WTC11 (cell line): Measurements from ENCODE around the gene VEZT.

Experiments
- CBFB ChIP-seq: sonication (generic); formaldehyde crosslinking; IDR thresholded peaks from 2 replicates; pipeline ENCODE4 v1.8.1; 2022; ENCODE audit warnings: mild to moderate bottlenecking, low read depth, missing genetic modification reagents
- JAZF1 ChIP-seq: fragments of 250-450 bp; sonication (Bioruptor Pico); IDR thresholded peaks from 2 replicates; pipeline ENCODE4 v1.9.0; 2021; ENCODE audit warnings: moderate library complexity, mild to moderate bottlenecking, inconsistent platforms
- NR1H2 ChIP-seq: sonication (generic); formaldehyde crosslinking; IDR thresholded peaks from 2 replicates; pipeline ENCODE4 v1.9.0; 2021; ENCODE audit warnings: mild to moderate bottlenecking, moderate library complexity, missing genetic modification reagents
- NR3C1 ChIP-seq: sonication (generic); formaldehyde crosslinking; conservative IDR thresholded peaks from 2 replicates; pipeline ENCODE4 v1.8.1; 2023; ENCODE audit warnings: low read depth, mild to moderate bottlenecking, missing genetic modification reagents
- ZNF263 ChIP-seq: sonication (generic); formaldehyde crosslinking; IDR thresholded peaks from 2 replicates; pipeline ENCODE4 v1.8.1; 2022; ENCODE audit warnings: low read depth, mild to moderate bottlenecking, moderate library complexity, missing genetic modification reagents
- TF ChIP-seq, protein P1 (sequence below): fragments of 200-600 bp; IDR thresholded peaks from 2 replicates; pipeline ENCODE4 v1.8.0; 2022; ENCODE audit warnings: antibody characterized with exemption
- TF ChIP-seq, protein P2 (sequence below): sonication (generic); formaldehyde crosslinking; IDR thresholded peaks from 2 replicates; pipeline ENCODE4 v1.8.0; 2022; ENCODE audit warnings: mild to moderate bottlenecking, missing genetic modification reagents
- TF ChIP-seq, protein P3 (sequence below): sonication (generic); formaldehyde crosslinking; IDR thresholded peaks from 2 replicates; pipeline ENCODE4 v1.8.1; 2023; ENCODE audit warnings: mild to moderate bottlenecking, missing genetic modification reagents
- TF ChIP-seq, protein P4 (sequence below): sonication (generic); formaldehyde crosslinking; IDR thresholded peaks from 2 replicates; pipeline ENCODE4 v1.8.1; 2022; ENCODE audit warnings: mild to moderate bottlenecking, moderate library complexity, missing genetic modification reagents
- TF ChIP-seq, protein P5 (sequence below): sonication (generic); formaldehyde crosslinking; IDR thresholded peaks from 2 replicates; pipeline ENCODE4 v1.8.0; 2022; ENCODE audit warnings: mild to moderate bottlenecking, missing genetic modification reagents
- TF ChIP-seq, protein P6 (sequence below): sonication (generic); formaldehyde crosslinking; IDR thresholded peaks from 2 replicates; pipeline ENCODE4 v1.8.1; 2023; ENCODE audit warnings: mild to moderate bottlenecking, missing genetic modification reagents

DNA sequence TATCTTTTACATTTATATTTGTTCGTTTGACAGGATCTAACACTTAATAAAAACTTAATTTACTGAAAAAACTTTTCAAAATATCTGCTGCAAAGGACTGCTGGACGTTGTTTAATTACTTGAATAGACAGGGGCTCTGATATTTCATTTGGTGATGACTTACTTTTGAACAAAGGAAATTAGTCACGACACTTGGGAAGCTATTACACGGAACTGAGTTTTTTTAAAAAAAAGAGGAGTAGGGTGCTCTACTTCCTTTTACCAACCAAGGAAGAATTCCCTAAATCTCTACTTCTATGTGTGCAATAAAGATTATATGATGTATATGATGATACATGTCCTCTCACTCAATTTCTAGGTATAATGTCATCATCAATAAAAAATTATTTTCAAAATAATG is 5.0 kb upstream of the VEZT start:
- TF ChIP-seq NR3C1 (no peak), NR1H2 (no peak), CBFB (CRISPR knock-in tag) (no peak), JAZF1 (CRISPR knock-in tag) (no peak), ZNF263 (CRISPR knock-in tag) (no peak)
- TF ChIP-seq, protein P1, sequence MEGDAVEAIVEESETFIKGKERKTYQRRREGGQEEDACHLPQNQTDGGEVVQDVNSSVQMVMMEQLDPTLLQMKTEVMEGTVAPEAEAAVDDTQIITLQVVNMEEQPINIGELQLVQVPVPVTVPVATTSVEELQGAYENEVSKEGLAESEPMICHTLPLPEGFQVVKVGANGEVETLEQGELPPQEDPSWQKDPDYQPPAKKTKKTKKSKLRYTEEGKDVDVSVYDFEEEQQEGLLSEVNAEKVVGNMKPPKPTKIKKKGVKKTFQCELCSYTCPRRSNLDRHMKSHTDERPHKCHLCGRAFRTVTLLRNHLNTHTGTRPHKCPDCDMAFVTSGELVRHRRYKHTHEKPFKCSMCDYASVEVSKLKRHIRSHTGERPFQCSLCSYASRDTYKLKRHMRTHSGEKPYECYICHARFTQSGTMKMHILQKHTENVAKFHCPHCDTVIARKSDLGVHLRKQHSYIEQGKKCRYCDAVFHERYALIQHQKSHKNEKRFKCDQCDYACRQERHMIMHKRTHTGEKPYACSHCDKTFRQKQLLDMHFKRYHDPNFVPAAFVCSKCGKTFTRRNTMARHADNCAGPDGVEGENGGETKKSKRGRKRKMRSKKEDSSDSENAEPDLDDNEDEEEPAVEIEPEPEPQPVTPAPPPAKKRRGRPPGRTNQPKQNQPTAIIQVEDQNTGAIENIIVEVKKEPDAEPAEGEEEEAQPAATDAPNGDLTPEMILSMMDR: no peak
- TF ChIP-seq, protein P2, sequence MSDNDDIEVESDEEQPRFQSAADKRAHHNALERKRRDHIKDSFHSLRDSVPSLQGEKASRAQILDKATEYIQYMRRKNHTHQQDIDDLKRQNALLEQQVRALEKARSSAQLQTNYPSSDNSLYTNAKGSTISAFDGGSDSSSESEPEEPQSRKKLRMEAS (CRISPR knock-in tag): no peak
- TF ChIP-seq, protein P3, sequence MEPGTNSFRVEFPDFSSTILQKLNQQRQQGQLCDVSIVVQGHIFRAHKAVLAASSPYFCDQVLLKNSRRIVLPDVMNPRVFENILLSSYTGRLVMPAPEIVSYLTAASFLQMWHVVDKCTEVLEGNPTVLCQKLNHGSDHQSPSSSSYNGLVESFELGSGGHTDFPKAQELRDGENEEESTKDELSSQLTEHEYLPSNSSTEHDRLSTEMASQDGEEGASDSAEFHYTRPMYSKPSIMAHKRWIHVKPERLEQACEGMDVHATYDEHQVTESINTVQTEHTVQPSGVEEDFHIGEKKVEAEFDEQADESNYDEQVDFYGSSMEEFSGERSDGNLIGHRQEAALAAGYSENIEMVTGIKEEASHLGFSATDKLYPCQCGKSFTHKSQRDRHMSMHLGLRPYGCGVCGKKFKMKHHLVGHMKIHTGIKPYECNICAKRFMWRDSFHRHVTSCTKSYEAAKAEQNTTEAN (CRISPR knock-in tag): no peak
- TF ChIP-seq, protein P4, sequence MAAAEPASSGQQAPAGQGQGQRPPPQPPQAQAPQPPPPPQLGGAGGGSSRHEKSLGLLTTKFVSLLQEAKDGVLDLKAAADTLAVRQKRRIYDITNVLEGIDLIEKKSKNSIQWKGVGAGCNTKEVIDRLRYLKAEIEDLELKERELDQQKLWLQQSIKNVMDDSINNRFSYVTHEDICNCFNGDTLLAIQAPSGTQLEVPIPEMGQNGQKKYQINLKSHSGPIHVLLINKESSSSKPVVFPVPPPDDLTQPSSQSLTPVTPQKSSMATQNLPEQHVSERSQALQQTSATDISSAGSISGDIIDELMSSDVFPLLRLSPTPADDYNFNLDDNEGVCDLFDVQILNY (CRISPR knock-in tag): no peak
- TF ChIP-seq, protein P5, sequence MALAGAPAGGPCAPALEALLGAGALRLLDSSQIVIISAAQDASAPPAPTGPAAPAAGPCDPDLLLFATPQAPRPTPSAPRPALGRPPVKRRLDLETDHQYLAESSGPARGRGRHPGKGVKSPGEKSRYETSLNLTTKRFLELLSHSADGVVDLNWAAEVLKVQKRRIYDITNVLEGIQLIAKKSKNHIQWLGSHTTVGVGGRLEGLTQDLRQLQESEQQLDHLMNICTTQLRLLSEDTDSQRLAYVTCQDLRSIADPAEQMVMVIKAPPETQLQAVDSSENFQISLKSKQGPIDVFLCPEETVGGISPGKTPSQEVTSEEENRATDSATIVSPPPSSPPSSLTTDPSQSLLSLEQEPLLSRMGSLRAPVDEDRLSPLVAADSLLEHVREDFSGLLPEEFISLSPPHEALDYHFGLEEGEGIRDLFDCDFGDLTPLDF (CRISPR knock-in tag): no peak
- TF ChIP-seq, protein P6, sequence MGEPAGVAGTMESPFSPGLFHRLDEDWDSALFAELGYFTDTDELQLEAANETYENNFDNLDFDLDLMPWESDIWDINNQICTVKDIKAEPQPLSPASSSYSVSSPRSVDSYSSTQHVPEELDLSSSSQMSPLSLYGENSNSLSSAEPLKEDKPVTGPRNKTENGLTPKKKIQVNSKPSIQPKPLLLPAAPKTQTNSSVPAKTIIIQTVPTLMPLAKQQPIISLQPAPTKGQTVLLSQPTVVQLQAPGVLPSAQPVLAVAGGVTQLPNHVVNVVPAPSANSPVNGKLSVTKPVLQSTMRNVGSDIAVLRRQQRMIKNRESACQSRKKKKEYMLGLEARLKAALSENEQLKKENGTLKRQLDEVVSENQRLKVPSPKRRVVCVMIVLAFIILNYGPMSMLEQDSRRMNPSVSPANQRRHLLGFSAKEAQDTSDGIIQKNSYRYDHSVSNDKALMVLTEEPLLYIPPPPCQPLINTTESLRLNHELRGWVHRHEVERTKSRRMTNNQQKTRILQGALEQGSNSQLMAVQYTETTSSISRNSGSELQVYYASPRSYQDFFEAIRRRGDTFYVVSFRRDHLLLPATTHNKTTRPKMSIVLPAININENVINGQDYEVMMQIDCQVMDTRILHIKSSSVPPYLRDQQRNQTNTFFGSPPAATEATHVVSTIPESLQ (CRISPR knock-in tag): no peak
